CD4-positive, alpha-beta T cell treated with Interleukin-10 for 1 hour (primary cell): ENCODE measurements around the gene NRROS.

Source experiments
- DNase-seq: peaks from one replicate; pipeline ENCODE4 v3.0.0-alpha.2; 2020

NRROS gene

GRCh38 chr3:196651819-196652218, 12.3 kb downstream of the NRROS start:
- no peak for DNase-seq

GRCh38 chr3:196652961-196653795, 13.7 kb downstream of the NRROS start:
- no peak for DNase-seq

GRCh38 chr3:196654006-196654734, 14.7 kb downstream of the NRROS start:
- no peak for DNase-seq

- DNase-seq = no peak
Measured at GRCh38 chr3:196654735-196655090, 15.2 kb downstream of the NRROS start.

DNA sequence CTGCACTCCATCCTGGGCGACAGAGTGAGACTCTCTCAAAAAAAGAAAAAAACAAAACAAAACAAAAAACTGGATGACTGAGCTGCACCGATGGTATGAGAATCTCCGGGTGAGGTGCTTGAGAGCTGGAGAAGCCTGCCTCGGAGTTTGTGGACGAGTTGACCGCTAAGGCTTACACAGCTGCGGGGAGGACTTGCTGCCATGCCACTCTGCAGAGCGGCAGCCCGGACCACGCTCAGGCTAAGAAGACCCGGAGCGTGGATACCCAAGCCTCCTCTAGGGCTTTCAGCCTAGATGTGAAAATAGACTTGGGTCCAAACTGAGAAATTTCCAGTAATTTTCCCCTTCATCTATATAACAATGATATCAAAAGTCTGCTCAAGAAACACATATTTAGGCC, 16.0 kb downstream of the NRROS start:
- no peak for DNase-seq

- DNase-seq = no peak
Measured at GRCh38 chr3:196656213-196656612, 16.7 kb downstream of the NRROS start.

DNA sequence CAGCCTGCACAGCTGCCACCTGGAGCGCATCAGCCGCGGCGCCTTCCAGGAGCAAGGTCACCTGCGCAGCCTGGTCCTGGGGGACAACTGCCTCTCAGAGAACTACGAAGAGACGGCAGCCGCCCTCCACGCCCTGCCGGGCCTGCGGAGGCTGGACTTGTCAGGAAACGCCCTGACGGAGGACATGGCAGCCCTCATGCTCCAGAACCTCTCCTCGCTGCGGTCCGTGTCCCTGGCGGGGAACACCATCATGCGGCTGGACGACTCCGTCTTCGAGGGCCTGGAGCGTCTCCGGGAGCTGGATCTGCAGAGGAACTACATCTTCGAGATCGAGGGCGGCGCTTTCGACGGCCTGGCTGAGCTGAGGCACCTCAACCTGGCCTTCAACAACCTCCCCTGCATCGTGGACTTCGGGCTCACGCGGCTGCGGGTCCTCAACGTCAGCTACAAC, 20.4 kb downstream of the NRROS start:
- DNase-seq = no peak

- DNase-seq = no peak
Measured at GRCh38 chr3:196660381-196661166, 21.1 kb downstream of the NRROS start.

DNA sequence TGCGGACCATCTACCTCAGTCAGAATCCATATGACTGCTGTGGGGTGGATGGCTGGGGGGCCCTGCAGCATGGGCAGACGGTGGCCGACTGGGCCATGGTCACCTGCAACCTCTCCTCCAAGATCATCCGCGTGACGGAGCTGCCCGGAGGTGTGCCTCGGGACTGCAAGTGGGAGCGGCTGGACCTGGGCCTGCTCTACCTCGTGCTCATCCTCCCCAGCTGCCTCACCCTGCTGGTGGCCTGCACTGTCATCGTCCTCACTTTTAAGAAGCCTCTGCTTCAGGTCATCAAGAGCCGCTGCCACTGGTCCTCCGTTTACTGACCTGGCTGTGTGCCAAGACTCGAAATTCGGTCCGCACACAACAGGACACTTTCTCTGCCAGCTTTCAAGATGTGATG, 21.9 kb downstream of the NRROS start:
- DNase-seq = no peak

DNA sequence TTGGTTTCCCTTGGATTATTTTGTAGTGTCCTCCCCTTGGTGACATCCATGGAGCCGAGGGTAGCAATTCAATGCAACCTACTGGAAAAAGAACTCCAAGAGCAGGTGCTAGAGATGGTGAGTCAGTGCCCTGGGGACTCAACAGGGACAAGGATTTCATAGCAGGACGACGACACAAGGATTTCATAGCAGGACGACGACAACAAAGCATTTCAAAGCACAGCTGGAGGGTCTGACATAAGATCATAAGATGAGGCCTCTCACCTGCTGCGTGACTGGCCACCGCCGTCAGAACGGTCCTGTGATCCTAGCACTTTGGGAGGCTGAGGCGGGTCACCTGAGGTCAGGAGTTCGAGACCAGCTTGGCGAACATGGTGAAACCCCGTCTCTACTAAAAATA, 22.5 kb downstream of the NRROS start:
- DNase-seq = no peak

DNA sequence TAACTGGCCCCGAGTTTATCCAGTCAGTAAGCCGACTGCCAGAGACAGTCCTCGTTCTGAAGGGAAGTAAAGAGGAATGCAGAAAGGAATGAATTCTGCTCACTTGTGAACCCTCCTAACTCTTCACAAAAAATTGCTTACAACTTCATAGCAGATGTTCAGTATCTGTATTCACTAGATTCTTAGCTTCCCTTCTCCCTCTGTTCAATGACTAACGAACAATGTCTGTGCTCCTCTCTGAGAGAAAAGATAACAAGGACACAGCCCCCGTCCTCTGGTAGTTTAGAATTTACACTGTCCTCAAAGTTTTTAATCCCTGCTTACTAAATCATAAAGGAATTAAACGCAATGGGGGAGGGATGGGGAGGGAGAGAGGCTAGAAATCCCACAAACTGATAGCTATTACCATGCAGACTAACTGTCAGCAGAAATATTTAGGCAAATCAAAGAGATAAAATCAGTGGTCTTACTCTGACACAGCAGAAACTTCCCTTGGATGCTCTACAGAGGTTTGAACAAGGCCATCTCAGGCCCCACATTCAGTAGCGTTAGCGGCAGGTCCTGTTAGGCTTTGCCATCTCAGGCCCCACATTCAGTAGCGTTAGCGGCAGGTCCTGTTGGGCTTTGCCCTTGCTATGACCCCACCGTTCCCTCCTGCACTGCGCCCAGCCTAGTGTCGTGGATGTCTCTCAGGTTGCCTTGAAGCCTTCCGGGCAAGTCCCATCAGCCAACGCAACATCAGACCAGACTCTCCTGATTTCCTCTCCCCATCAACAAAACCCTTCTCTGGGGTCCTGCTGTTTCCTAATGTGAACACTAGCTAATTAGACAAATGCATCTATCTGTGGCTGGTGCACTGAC, 23.4 kb downstream of the NRROS start:
- no peak for DNase-seq

DNA sequence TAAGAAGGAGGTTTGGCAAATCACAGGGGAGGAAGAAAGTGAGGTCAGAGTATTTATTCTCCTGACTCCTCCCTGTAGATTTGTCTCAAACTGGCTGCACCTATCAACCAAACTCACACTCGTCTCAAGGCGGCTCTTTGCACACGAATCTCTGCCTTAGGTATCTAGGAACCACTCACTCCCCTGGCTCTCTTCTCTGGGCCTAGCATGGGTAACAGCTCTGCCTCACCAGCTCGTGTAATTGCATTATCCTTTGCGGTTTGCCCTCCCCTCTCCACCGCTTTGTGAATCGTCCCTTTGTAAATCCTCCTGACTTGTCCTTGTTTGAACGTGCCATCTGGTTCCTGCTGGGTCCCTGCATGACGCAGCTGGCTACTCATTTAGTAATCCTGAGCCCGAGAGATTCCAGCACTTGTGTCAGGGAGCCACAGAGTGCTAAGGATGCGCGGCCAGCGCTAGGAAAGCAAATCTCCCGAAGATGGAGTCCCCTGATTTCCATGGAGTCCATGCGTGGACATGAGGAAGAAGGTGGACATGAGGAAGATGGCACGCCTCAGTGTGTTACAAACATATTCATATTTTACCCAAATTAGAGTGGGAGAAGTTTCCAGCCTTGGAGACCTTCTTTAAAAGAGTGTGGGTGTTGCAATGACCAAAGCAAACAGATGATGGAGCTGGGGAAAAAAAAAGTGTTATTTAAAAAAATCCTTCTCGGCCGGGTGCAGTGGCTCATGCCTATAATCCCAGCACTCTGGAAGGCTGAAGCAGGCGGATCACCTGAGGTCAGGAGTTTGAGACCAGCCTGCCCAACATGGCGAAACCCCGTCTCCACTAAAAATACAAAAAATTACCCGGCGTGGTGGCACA, 26.7 kb downstream of the NRROS start:
- no peak for DNase-seq

DNA sequence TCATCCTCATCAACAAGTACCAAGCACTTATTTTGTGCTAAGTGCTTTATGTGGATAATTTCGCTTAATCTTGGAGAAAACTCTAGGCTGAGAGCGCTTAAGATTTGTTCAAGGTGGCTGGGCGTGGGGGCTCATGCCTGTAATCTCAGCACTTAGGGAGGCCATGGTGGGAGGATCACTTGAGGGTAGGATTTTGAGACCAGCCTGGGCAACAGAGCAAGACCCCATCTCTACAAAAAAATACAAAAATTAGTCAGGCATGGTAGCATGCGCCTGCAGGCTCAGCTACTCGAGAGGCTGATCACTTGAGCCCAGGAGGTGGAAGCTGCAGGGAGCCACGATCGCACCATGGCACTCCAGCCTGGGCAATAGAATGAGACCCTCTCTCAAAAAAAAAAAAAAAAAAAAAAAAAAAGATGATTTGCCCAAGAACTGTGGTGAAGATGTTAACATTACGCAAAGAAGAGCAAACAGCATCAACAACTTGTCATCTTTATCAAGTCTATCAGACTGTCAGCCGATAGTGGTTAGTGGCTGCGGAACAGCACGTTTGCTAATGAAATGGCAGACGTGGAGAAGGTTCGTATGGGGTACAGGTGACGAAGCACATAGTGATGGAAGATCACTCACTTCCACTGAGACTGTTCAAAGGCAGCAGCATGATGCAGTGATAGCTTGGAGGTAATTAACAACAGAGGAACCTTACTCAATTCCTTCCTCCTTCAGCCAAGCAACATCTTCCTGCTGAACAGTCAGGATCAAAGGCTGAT, 27.7 kb downstream of the NRROS start:
- no peak for DNase-seq

GRCh38 chr3:196670339-196670738, 30.8 kb downstream of the NRROS start:
- DNase-seq = no peak

DNA sequence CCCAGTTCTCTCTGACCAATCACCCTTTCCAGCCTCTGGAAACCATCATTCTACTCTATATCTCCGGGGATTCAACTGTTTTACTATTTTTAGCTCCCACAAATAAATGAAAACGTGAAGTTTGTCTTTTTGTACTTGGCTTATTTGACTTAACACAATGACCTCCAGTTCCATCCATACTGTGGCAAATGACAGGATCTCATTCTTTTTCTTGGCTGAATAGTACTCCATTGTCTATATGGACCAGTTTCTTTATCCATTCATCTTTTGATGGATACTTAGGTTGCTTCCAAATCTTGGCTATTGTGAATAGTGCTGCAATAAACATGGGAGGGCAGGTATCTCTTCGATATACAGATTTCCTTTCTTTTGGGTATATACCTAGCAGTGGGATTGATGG, 34.1 kb downstream of the NRROS start:
- DNase-seq = no peak

DNA sequence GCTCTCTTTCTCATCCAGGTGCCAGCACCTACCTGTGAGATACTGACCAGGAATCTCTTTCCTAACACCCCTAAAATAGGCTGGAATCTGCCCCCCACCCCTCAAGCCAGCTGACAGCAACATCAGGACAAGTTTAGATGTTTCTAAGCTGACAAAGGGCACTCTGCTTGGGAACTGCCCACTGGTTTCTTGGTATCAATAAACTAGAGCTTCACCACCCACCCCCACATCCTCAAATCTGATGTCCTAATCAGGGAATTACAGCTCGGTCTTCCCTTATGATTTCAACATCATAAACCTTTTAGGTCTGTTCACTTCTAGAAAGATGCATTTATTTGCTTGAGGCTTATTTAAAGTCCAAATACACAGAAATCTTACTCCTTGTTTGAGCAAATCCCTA, 37.9 kb downstream of the NRROS start:
- no peak for DNase-seq

DNA sequence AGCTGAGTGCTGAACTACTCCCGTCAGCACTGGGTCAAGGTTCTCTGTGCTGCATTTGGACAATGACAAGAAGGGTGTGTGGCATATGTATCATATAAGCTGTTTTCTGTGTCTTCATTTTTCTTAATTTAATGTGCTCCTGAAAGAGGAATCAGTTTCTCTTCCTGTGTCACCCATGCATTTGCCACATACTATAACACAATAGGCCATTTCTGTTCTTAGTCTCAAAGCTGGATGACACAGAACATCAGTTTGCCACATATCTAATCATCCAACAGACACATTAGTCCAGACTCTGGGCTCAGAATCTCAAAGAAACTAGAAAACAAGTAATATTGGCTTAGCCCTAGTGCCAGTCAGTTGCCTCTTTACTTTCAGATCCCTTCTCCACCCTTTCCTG, 38.4 kb downstream of the NRROS start:
- DNase-seq = no peak

- peak; percentile 77 for DNase-seq
Measured at GRCh38 chr3:196684548-196685407, 45.3 kb downstream of the NRROS start.

DNA sequence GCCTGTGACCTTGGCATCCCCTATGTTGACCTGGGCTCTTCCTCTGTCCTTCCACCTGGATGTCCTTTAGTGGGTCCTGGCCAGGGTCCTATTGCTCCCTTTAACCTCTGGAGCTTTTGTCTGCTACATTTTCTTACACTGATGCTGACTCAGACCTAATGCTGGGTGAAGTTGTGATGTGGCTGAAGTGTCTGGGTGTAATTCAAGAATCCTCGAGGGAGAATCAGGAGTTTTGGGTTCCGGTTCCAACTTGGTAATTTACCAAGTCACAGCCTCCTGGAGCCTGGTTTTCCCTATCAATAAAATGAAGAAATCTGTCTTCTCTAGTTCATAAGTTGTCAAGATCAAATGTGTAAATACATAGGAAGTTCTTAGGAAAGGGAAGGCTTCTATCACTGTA, 46.9 kb downstream of the NRROS start:
- DNase-seq = no peak

DNA sequence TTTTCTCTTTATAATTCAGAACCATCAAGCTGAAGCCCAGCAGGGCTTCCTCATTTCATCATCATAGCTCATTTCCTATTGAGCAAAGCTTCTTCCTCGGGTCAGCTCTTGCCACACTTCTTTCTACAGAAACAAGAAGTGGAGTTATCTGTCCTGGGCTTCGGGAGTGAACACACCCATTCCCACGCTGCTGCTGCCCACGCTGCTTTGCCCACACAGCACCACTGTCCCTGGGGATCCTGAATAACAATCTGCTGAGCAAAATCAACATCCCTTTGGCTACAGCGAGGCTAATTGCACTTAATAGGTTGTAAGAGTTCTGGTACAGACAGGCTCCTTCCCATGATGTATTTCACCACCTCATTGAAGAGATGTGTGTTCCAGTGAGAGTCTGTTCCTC, 48.9 kb downstream of the NRROS start:
- no peak for DNase-seq
